ENCODE results near the gene PHF11.

The PHF11 gene

DNA sequence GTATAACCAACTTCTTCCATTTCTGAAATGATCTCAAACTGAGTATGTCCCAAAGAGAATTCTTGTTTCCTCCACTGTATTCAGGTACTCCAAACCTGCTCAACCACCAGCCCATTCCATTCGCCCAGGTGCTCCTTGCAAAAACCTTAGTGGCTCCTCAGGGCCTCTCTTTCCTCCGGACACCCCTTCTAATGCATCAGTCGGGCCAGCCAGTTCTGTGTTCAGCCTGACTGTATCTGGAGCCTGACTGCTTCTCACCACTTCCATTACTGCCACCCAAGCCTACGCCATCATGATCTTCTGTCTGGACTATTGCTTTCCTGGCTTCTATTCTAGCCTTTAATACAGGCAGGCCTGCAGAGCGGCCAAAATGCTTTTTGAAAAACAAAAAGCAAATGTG is 1.5 kb downstream of the PHF11 start:
- FAIRE-seq = no peak

DNA sequence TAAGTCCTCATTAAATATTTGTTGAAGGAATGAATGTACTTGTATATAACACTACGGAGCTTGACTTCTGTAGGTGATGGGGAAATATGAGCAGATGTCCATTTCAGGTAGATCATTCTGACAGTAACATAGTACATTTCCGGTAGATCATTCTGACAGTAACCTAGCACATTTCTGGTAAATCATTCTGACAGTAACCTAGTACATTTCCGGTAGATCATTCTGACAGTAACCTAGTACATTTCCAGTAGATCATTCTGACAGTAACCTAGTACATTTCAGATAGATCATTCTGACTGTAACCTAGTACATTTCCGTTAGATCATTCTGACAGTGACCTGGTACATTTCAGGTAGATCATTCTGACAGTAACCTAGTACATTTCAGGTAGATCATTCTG is 2.5 kb downstream of the PHF11 start:
- DNase-seq (ENCODE audit: insufficient read length, low spot score) (no peak), FAIRE-seq (no peak)

More for the DNA sequence above, 1.5 kb downstream of the PHF11 start:
- DNase-seq (ENCODE audit: insufficient read length, low spot score) = no peak

DNA sequence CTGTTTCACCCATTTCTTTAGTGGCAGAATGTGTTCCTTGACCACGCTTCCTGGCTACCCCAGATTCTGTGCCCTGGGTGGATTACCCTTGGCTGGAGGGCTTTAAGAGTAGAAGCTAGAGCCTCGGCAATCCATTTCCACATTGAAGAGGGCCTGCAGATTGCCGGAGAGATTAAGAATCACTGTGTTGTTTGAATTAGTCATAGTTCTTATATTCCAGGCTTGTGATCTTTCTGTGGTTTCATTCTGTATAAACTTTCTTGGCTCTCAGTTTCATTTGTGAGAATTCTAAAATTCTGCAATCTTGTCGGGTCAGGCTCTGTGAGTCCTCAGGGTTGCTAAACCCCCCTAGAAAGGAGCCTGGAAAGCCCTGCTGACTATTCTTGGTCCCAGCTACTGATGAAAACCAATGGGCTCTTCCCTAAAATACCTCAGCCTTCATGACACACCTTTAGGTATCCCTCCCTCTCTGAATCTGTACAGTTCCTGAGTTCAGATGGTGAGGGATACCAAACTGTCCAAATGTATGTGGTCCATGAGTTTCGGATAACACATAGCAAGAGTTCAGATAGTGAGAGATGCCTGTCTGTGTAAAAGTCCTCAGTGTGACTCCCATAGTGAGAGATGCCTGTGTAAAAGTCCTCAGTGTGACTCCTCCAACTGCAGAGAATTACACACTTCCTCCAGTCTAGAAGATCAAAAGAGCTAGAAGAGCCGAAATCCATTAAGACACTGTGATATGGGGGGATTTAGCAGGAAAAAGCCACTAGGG is 4.3 kb downstream of the PHF11 start:
- FAIRE-seq (peak; percentile 11), DNase-seq (ENCODE audit: insufficient read length, low spot score) (no peak)

DNA sequence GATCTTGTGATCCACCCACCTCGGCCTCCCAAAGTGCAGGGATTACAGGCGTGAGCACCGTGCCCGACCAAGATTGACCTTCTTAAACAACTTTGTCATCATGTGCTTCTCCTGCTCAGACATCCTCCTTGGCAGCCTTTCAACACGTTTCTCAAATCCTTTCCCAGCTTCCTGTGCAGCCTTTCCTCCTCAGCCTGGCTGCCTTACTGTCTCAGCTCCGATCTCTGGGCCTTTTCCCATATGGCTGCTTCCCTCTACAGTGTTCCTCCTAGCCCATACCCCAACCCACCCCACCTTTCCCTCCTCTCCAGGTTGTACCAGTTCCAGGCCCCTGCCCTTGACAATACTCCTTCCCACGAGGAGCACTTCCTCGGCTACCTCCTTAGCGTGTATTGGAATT is 7.2 kb downstream of the PHF11 start:
- no peak for FAIRE-seq

DNA sequence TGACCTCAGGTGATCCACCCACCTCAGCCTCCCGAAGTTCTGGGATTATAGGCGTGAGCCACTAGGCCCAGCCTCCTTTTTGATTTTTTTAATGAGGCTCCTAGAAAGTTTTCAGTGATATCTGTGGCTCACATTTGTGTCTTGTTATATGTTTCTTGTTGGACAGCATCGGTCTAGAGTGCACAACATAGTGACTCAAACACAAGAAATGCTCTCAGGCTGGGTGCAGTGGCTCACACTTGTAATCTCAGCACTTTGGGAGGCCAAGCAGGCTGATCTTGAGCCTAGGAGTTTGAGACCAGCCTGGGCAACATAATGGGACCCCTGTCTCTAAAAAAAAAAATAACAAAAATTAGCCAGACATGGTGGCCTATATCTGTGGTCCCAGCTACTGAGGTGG is 8.2 kb downstream of the PHF11 start:
- DNase-seq (ENCODE audit: insufficient read length, low spot score) (no peak), FAIRE-seq (no peak)

More for the DNA sequence above, 7.2 kb downstream of the PHF11 start:
- no peak for DNase-seq (ENCODE audit: insufficient read length, low spot score)

DNA sequence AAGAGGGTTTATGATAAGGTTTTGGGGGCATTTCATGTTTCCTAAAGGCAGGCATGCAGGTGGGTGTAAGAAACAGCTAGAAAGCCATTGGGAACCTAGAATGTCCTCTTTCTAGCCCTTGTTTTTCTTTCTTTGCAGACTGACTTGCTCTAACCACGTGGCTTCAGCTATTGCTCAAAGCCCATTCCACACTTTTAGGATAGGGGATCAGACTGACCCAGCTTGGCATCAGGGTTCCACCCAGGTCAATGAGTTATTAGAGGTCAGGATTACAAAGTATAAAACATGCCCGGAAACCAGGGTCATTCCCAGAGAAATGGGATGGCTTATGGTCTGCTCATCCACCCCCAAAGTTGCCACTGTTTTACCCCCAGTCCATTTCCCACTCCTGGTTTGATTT is 16.8 kb downstream of the PHF11 start:
- DNase-seq (ENCODE audit: insufficient read length, low spot score) = no peak

DNA sequence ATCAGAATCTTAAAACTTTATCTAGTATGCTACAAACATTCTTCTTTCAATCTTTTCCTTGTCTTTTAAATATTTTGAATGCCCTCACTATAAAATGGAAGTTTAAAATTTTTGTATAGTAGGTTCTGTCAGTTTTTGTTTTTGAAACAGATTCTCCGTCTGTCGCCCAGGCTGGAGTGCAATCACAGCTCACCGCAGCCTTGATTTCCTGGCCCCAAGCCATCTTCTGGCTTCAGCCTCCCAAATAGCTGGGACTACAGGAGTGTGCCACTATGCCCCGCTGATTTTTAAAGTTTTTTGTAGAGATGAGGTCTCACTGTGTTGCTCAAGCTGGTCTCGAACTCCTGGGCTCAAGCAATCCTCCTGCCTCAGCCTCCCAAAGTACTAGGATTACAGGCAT is 20.7 kb downstream of the PHF11 start:
- no peak for DNase-seq (ENCODE audit: insufficient read length, low spot score)
- no peak for FAIRE-seq

More for the DNA sequence above, 16.8 kb downstream of the PHF11 start:
- no peak for FAIRE-seq

DNA sequence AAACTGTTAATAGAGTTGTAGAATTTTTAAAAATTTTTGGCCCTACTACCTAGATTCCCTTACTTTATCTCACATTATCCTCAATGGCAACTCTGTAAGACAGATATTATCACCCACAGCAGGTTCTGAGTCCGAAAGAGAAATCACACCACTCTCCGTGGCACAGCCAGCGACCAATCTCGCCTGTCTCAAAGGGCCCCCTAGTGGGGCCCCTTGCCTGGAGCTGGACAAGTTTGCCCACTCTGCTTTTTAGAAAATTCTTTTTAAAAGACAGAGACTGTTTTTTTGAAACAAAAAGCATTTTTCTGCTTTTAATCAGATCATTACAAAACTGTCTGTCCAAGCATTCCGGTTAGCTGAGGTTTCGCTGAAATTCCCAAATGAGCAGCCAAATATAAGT is 21.7 kb downstream of the PHF11 start:
- DNase-seq (ENCODE audit: insufficient read length, low spot score) (no peak), FAIRE-seq (no peak)

DNA sequence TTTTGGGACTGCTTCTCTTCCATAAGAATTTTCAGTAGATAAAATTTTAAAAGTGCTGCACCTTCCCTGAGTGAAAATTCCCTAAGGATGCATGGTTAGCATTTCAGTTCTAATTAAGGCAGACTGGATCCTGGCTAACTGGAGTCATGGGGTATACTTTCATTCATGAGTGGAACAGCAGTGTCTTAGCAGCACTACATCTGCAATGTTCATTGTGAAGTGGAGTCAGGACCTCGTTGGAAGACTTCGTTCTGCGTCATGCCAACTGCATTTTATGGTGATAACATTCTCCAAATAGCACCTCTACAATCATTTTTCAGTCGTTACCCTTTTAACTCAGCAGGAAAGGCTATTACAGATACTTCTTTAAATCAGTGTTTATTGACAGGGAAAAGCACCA is 25.5 kb downstream of the PHF11 start:
- DNase-seq (ENCODE audit: insufficient read length, low spot score) (no peak), FAIRE-seq (no peak)

DNA sequence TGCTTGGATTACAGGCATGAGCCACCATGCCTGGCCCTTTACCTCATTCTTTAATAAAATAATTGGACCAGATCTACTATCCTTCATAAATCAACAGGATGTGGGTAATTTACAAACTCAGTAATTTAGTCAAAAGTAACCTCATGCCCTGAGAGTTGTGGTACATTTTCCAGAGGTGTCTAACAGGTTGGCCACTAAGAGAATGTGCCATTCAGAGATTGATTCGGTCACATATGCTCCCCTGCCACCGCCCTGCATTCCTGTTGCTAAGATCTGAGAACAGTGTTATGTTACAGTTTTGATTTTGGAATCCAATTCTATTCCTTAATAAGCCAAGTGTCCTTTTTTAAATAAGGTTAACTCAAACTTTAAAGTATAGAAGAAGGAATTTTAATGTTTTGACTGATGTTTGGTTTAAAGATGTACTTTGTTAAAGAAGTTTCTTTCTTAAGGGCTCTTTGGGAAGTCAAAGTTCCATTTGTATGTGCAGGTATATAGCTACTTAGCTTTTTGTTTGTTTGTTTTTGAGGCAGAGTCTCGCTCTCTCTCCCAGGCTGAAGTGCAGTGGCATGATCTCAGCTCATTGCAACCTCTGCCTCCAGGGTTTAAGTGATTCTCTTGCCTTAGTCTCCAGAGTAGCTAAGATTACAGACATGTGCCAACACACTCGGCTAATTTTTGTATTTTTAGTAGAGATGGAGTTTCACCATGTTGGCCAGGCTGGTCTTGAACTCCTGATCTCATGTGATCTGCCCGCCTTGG is 29.2 kb downstream of the PHF11 start:
- no peak for DNase-seq (ENCODE audit: insufficient read length, low spot score)
- no peak for FAIRE-seq

DNA sequence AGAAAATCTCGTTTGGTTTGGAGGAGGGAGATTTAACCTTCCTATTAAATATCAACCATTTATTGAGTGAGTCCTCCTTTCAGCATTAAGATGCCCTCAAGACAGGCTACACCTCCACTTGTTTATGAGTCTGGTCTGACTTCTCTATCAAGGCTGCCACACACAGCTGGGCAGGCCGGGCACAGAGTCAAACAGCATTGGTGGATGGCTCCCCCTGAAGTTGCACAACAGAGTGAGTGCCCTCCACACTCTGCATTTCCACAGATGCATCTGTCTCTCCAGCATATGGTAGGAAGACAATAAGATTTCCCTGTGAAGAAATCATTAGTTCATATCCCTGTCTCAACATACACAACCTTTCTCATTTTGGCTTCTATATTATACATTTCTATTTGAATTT is 31.4 kb downstream of the PHF11 start:
- DNase-seq (ENCODE audit: insufficient read length, low spot score) (no peak), FAIRE-seq (no peak)

DNA sequence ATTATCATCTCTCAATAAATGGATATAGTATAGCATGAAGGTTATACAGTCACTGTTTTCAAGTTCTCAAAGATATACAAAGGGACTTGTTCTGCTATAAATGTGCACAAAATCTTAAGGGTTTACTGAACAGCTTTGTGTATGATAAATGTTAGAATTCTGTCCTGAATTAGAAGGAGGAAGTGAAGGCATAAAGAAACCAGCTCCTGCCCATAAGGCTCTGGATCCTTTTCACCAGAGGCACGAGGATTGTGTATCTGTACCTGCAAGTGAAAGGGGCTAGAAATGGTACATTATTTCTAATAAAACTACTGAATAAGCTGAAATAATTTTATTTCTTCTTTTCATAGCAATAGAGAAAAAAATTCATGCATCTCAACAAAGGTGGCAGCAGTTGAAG is 32.4 kb downstream of the PHF11 start:
- FAIRE-seq (peak; percentile 64), DNase-seq (ENCODE audit: insufficient read length, low spot score) (no peak)

DNA sequence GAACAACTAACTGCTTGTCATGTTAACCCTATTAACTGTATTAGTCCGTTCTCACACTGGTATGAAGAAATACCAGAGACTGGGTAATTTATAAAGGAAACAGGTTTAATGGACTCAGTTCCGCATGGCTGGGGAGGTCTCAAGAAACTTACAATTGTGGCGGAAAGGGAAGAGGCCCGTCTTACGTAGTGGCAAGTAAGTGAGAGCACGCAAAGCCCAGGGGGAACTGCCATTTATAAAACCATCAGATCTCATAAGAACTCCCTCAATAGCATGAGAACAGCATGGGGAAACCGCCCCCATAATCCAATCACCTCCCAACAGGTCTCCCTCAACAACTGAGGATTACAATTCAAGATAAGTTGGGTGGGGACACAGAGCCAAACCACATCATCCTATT is 34.7 kb downstream of the PHF11 start:
- FAIRE-seq (peak; percentile 81), DNase-seq (ENCODE audit: insufficient read length, low spot score) (no peak)

DNA sequence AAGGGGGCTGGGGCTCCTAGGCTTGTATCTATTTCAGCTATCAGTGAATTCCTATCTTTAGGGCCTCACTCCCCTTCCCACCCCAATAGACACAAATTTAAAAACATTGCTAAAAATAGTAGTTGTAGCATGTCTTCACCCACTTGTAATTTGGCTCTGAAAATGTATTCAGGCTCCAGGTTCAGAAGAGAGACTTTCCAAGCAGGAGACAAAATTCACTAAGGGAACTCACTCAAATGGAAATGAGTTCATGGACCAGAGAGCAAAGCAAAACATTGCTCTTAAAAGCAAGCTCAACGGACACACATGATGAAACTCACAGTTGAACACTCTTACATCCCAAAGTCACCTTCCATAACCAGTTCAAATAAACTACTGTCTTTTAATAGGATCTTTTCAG is 36.8 kb downstream of the PHF11 start:
- DNase-seq (ENCODE audit: insufficient read length, low spot score) (no peak), FAIRE-seq (peak; percentile 74)

DNA sequence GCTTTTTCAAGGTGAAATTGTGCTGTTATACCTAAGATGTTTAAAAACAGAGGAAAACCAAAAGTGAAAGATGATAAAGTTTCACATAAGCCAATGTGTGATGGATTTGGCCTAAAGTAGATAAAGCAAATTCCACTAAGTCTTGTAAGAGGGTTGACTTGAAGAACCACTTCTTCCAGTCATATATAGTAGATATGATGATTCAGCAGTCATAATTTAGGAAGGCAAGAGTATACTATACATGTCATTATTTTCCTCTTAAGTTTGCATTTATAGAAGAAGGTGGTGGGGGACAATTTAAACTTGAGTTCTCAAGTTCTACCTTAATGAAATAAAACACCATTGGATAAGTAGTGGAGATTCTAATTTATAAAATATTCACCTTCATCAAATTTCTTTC is 37.3 kb downstream of the PHF11 start:
- no peak for FAIRE-seq
- no peak for DNase-seq (ENCODE audit: insufficient read length, low spot score)

DNA sequence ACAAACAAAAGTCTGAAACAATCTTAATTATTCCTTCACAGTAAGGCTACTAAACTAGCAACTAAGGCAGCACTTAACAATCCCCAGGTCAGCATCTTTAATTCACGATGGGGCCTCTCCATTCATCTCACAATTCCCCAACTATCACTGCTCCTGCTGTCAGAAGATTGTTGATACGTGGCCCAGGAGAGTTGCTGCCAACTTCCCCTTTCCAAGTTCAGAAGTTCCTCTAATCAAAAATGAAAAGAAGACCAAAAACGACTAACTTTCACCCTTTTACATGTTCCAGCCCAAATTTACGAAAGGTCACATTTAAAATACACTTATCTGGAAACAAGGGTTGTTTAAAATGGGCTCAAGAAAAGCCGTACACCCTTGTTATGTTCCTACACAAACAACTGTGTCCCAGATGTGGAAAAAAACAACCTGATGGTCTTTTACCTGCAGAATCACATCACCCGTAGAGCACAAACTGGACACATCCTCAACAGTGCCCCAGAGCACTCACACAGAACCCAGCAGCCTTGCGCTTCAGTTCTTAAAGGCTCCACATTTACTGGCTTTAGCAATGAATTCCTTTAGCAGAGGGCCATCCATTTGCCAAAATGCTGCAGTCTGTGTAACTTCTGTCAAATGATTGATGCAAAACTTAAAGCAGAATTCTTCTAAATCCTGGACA is 38.0 kb downstream of the PHF11 start:
- no peak for DNase-seq (ENCODE audit: insufficient read length, low spot score)
- FAIRE-seq = peak; percentile 88

DNA sequence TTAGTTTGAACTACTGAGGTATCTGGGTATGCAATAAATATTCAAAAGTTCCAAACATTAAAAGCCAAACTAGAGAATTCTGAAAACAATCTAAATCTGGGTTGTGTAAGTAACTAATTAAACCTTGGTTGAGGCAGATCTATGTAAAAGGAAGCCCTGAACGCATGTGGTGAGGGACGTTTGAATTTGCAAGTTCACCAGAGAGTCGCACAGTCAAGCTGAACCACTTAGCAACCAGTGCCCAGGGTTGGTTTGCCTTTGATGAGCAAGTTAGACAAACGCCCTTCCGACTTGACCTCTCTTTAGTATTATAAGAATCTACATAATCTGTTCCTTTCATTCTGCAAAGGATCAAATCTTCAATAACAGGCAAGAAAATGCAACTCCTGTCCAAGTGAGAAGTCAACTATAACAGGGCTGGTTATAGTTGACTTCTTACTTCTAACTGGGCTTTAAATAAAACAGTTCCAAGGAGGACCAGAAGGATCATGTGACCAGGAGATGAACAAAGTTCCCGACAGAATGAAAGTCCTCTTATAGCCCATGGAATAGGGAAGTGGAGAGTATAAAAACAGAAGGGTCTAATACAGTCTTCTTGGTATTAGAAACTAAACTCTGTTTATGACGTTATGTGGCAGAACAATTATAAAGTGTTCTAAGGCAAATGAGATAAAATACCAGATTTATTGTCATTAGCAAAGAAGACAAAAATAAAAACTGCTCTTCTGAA is 40.6 kb downstream of the PHF11 start:
- peak; percentile 87 for FAIRE-seq

DNA sequence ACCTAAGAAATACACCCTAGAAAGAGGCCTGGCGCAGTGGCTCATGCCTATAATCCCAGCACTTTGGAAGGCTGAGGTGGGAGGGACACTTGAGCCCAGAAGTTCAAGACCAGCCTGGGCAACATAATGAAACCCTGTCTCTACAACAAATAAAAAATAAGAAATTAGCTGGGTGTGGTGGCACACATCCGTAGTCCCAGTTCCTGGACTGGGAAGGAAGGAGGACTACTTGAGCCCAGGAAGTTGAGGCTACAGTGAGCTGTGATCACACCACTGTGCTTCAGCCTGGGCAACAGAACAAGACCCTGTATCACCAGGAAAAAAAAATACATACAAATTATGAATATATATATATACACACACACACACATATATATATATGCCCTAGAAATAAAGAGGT is 42.7 kb downstream of the PHF11 start:
- DNase-seq (ENCODE audit: insufficient read length, low spot score) = no peak
- no peak for FAIRE-seq

More for the DNA sequence above, 40.6 kb downstream of the PHF11 start:
- DNase-seq (ENCODE audit: insufficient read length, low spot score) = no peak

DNA sequence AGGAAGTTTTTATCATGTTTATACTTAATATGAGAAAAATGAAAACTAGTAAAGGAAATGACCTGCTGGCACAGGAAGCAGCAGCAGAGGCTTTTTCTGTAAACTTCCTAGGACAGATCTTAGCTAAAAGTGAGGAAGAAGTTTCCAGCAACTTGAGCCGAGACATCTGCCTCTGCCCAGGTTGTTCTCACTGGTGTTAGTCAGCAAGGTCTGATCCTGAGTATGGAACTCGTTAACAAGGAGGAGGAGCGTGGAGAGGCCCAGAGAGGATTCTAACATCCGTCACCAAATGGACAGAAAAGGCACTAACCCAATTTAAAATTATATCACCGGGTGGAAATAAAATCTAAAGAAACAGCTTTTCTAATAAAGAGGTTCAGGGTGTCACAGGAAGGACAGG is 43.6 kb downstream of the PHF11 start:
- FAIRE-seq (no peak), DNase-seq (ENCODE audit: insufficient read length, low spot score) (no peak)

DNA sequence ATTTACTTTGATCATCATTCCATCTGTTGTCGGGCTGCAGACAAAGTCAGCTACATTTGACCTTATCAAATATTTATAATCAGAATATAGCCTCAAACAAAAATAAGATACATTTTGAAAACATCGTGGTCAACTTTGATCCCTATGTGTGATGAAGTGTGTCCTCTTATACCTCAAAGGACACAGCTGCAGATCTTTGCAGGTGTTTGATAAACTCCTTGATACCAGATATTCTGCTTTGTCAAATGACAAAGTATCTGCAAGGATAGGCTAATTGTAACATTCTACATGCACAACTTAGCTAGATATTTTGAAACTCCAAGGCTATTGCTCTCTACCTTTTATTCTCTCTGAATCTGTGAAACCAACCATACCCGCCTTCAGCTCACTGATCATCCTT is 44.0 kb downstream of the PHF11 start:
- DNase-seq (ENCODE audit: insufficient read length, low spot score) = no peak
- no peak for FAIRE-seq

DNA sequence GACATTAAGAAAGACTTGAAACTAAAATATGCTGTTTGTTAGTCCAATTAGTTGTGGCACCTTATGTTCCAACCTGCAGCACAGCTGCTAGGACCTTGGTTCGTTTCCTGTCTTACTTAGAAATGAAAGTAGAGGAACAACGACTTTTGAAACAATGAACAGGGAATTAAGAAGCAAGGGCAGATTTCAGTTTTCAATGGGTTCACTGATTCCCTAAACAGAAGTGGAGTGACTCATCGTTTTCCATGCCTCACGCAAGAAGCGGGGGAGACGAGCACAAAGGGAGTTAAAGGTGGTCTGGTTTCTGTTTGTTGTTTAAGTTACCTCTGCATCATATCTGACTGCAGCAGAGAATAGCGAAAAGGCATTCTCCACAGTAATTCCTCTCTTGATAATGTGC is 44.8 kb downstream of the PHF11 start:
- peak; percentile 92 for FAIRE-seq
- DNase-seq (ENCODE audit: insufficient read length, low spot score) = no peak
